ENCODE results near the gene METAP2.

METAP2 gene

GRCh38 chr12:95557625-95558024 is 83.7 kb downstream of the METAP2 start (continued):
- no peak for TF ChIP-seq PRDM2 (tag by site-specific recombination; IDR thresholded peaks at IDR 0.05; ENCODE audit: borderline replicate concordance)
- no peak for TF ChIP-seq SCRT1 (tag by site-specific recombination; IDR thresholded peaks at IDR 0.05; ENCODE audit: borderline replicate concordance)
- TF ChIP-seq ATF2 (tag by site-specific recombination; IDR thresholded peaks at IDR 0.05; ENCODE audit: low read depth): no peak
- TF ChIP-seq TCF7L2 (IDR thresholded peaks at IDR 0.05; ENCODE audit: borderline replicate concordance, low read depth, low read length): no peak
- TF ChIP-seq ZNF776 (tag by site-specific recombination; IDR thresholded peaks at IDR 0.05; ENCODE audit: borderline replicate concordance): no peak
- no peak for TF ChIP-seq ZBTB8A (tag by site-specific recombination; IDR thresholded peaks at IDR 0.05)
- TF ChIP-seq ZNF514 (tag by site-specific recombination; IDR thresholded peaks at IDR 0.05): no peak
- no peak for TF ChIP-seq ZNF660 (tag by site-specific recombination; IDR thresholded peaks at IDR 0.05)

Measured in HEK293 (cell line).